RWPE2 (cell line): Measurements from ENCODE around the gene C9orf57.

Experiments used
- ATAC-seq: fragments of 200-7000 bp; cut with Tn5 transposase; 3 replicates; pipeline ENCODE4 v1.9.1; 2021; ENCODE audit warnings: low read depth
- DNase-seq: peaks from one replicate; pipeline ENCODE4 v3.0.0-alpha.2; 2020; ENCODE audit warnings: low spot score
- H3K27ac ChIP-seq: fragments of 450-650 bp; 2 replicates; pipeline ENCODE4 v1.5.1; 2017; ENCODE audit warnings: mild to moderate bottlenecking; ENCODE audit not compliant: poor library complexity, severe bottlenecking
- H3K27me3 ChIP-seq: fragments of 250-450 bp; sonication (Bioruptor Pico); 2 replicates; pipeline ENCODE4 v1.5.1; 2021; ENCODE audit warnings: mild to moderate bottlenecking, moderate library complexity; ENCODE audit not compliant: insufficient read depth, poor library complexity, severe bottlenecking
- H3K36me3 ChIP-seq: fragments of 250-450 bp; sonication (Bioruptor Pico); 2 replicates; pipeline ENCODE4 v1.5.1; 2020; ENCODE audit warnings: low read depth, mild to moderate bottlenecking, moderate library complexity
- H3K4me1 ChIP-seq: fragments of 250-450 bp; sonication (Bioruptor Pico); 2 replicates; pipeline ENCODE4 v1.5.1; 2021; ENCODE audit warnings: mild to moderate bottlenecking, moderate library complexity; ENCODE audit not compliant: insufficient read depth, poor library complexity, severe bottlenecking
- H3K4me3 ChIP-seq: fragments of 250-450 bp; sonication (Bioruptor Pico); 2 replicates; pipeline ENCODE4 v1.5.1; 2021; ENCODE audit warnings: mild to moderate bottlenecking, moderate library complexity; ENCODE audit not compliant: severe bottlenecking
- H3K9me3 ChIP-seq: fragments of 250-450 bp; sonication (Bioruptor Pico); 2 replicates; pipeline ENCODE4 v1.5.1; 2021; ENCODE audit warnings: mild to moderate bottlenecking, moderate library complexity; ENCODE audit not compliant: severe bottlenecking
- TF ChIP-seq, protein P1 (sequence below): fragments of 450-650 bp; IDR thresholded peaks from one replicate; pipeline ENCODE4 v1.5.1; 2017; ENCODE audit warnings: mild to moderate bottlenecking, moderate library complexity; ENCODE audit not compliant: poor library complexity, severe bottlenecking

The C9orf57 gene

DNA sequence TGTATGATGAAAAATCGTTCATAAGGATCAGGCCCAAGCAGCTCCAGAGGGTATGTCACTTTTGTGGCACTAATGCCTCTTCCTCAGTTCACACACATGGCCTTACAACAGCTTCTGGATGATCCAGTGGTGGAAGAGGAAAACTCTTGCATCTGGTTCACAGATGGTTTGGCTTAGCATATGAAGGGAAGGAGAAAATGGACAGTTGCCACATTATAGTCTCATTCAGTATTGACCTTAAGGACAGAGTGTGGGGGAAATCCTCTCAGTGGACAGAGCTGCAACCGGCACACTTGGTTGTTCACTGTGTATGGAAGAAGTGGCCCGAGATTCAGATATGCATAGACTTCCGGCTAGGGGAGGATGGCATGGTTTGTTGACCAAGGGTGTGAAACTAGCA is 22.8 kb downstream of the C9orf57 start:
- H3K36me3 ChIP-seq = no peaks in the 10 kb centered on the region
- DNase-seq (no peak), ATAC-seq (no peak)
- no peaks in the 10 kb centered on the region for H3K27me3 ChIP-seq
- H3K4me1 ChIP-seq = peaks cover 10% of the 10 kb centered on the region
- no peak overlapping the region for H3K4me3 ChIP-seq
- no peaks in the 10 kb centered on the region for H3K9me3 ChIP-seq
- TF ChIP-seq, protein P1, sequence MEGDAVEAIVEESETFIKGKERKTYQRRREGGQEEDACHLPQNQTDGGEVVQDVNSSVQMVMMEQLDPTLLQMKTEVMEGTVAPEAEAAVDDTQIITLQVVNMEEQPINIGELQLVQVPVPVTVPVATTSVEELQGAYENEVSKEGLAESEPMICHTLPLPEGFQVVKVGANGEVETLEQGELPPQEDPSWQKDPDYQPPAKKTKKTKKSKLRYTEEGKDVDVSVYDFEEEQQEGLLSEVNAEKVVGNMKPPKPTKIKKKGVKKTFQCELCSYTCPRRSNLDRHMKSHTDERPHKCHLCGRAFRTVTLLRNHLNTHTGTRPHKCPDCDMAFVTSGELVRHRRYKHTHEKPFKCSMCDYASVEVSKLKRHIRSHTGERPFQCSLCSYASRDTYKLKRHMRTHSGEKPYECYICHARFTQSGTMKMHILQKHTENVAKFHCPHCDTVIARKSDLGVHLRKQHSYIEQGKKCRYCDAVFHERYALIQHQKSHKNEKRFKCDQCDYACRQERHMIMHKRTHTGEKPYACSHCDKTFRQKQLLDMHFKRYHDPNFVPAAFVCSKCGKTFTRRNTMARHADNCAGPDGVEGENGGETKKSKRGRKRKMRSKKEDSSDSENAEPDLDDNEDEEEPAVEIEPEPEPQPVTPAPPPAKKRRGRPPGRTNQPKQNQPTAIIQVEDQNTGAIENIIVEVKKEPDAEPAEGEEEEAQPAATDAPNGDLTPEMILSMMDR = no peak
- H3K27ac ChIP-seq = no peak overlapping the region

- DNase-seq (no peak), ATAC-seq (no peak)
- Histone ChIP-seq H3K36me3 (no peaks in the 10 kb centered on the region), H3K9me3 (no peaks in the 10 kb centered on the region), H3K27me3 (no peaks in the 10 kb centered on the region), H3K27ac (no peak overlapping the region), H3K4me1 (peaks cover 5% of the 10 kb centered on the region), H3K4me3 (no peak overlapping the region)
- TF ChIP-seq, protein P1 = no peak
Observed at GRCh38 chr9:72030767-72031166, 29.6 kb downstream of the C9orf57 start.

DNA sequence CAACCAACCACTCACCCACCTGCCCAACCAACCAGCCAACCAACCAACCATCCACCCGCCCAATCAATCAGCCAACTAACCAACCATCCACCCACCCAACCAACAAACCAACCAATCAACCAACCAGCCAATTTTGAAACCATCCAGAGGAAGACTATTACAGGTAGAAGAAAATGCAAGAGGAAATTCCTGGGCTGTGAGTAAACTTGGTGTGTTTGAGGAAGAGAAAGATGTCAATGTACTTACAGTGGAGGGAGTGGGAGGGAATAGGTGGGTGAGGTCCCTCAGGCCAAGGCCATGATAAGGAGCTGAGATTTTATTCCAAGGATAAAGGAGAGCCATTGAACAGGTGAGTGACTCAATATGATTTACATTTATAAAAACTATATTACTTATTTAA is 30.4 kb downstream of the C9orf57 start:
- ATAC-seq (no peak), DNase-seq (no peak)
- Histone ChIP-seq H3K27ac (no peak overlapping the region), H3K27me3 (no peaks in the 10 kb centered on the region), H3K4me3 (no peak overlapping the region), H3K36me3 (no peaks in the 10 kb centered on the region), H3K4me1 (peaks cover 10% of the 10 kb centered on the region), H3K9me3 (no peaks in the 10 kb centered on the region)
- TF ChIP-seq, protein P1 = no peak

- Histone ChIP-seq H3K9me3 (no peaks in the 10 kb centered on the region), H3K36me3 (no peaks in the 10 kb centered on the region), H3K4me1 (peaks cover 16% of the 10 kb centered on the region), H3K27ac (peak overlapping the region; percentile 51), H3K27me3 (no peaks in the 10 kb centered on the region), H3K4me3 (no peak overlapping the region)
- TF ChIP-seq, protein P1 = no peak
- ATAC-seq (peak; percentile 91), DNase-seq (no peak)
Observed at GRCh38 chr9:72025906-72026305, 34.5 kb downstream of the C9orf57 start.

GRCh38 chr9:72023596-72023995 is 36.8 kb downstream of the C9orf57 start:
- Histone ChIP-seq H3K27me3 (no peaks in the 10 kb centered on the region), H3K27ac (no peak overlapping the region), H3K9me3 (no peaks in the 10 kb centered on the region), H3K4me1 (peaks cover 16% of the 10 kb centered on the region), H3K36me3 (no peaks in the 10 kb centered on the region), H3K4me3 (no peak overlapping the region)
- TF ChIP-seq, protein P1 = no peak
- DNase-seq (no peak), ATAC-seq (no peak)
